Fibroblast of pulmonary artery (primary cell): Measurements from ENCODE around the gene RWDD4.

Experiments
- DNase-seq: peaks from one replicate; pipeline ENCODE4 v3.0.0-alpha.2; 2010; ENCODE audit warnings: low read depth
- H3K4me3 ChIP-seq: replicated peaks from 2 replicates; pipeline ENCODE4 v1.5.1; 2011; ENCODE audit warnings: low read depth, mild to moderate bottlenecking, control low read depth, low read length, moderate library complexity
- CTCF ChIP-seq: IDR thresholded peaks from 2 replicates; pipeline ENCODE4 v1.5.1; 2011; ENCODE audit warnings: mild to moderate bottlenecking, control low read depth, low read length, inconsistent platforms; ENCODE audit errors: missing control alignments

RWDD4 gene

GRCh38 chr4:183620421-183620820 lies 38.6 kb downstream of the RWDD4 start:
- TF ChIP-seq CTCF = no peak
- no peak for DNase-seq
- H3K4me3 ChIP-seq = no peak overlapping the region

- TF ChIP-seq CTCF = no peak
- H3K4me3 ChIP-seq = no peak overlapping the region
- DNase-seq = no peak
These were observed 40.3 kb downstream of the RWDD4 start for GRCh38 chr4:183618681-183619080.

- DNase-seq = no peak
- no peak overlapping the region for H3K4me3 ChIP-seq
- TF ChIP-seq CTCF = no peak
These were observed 41.9 kb downstream of the RWDD4 start for GRCh38 chr4:183617075-183617474.

GRCh38 chr4:183612329-183613250 lies 46.4 kb downstream of the RWDD4 start:
- H3K4me3 ChIP-seq = no peak overlapping the region
- no peak for TF ChIP-seq CTCF
- no peak for DNase-seq

- TF ChIP-seq CTCF = no peak
- DNase-seq = no peak
These were observed 47.7 kb downstream of the RWDD4 start for GRCh38 chr4:183611210-183611830.

GRCh38 chr4:183610613-183611012 lies 48.4 kb downstream of the RWDD4 start:
- H3K4me3 ChIP-seq = no peak overlapping the region
- TF ChIP-seq CTCF = no peak
- DNase-seq = peak; percentile 14

More at GRCh38 chr4:183611210-183611830, 47.7 kb downstream of the RWDD4 start:
- no peak overlapping the region for H3K4me3 ChIP-seq
